LNCaP clone FGC (cell line): ENCODE results near the gene RNF212B.
"Not testable (repeated sequence)": the region's sequence is repeated elsewhere in the genome, so short reads cannot be mapped to it uniquely, and the experiment has no call there.

Source experiments
- DNase-seq: peaks from one replicate; pipeline ENCODE4 v3.0.0-alpha.2; 2011; ENCODE audit warnings: low read depth
- H3K4me3 ChIP-seq: 2 replicates; pipeline ENCODE4 v1.5.1; 2011; ENCODE audit warnings: mild to moderate bottlenecking, low read depth, low read length, control low read depth
- TF ChIP-seq, protein P1 (sequence below): IDR thresholded peaks from 2 replicates; pipeline ENCODE4 v1.5.1; 2012; ENCODE audit warnings: mild to moderate bottlenecking; ENCODE audit not compliant: control insufficient read depth, insufficient read depth; ENCODE audit errors: extremely low read depth

The RNF212B gene

DNA sequence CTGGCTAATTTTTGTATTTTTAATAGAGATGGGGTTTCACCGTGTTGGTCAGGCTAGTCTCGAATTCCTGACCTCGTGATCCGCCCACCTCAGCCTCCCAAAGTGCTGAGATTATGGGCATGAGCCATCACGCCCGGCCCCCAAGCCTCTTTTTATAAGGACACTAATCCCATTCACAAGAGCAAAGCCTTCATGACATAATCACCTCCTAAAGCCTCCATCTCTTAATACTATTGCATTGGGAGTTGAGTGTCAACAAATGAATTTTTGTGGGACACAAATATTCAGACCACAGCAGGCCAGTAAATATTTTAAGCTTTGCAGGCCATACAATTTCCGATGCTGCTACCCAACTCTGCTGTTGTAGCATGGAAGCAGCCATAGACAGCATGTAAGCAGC, 10.9 kb downstream of the RNF212B start:
- TF ChIP-seq, protein P1, sequence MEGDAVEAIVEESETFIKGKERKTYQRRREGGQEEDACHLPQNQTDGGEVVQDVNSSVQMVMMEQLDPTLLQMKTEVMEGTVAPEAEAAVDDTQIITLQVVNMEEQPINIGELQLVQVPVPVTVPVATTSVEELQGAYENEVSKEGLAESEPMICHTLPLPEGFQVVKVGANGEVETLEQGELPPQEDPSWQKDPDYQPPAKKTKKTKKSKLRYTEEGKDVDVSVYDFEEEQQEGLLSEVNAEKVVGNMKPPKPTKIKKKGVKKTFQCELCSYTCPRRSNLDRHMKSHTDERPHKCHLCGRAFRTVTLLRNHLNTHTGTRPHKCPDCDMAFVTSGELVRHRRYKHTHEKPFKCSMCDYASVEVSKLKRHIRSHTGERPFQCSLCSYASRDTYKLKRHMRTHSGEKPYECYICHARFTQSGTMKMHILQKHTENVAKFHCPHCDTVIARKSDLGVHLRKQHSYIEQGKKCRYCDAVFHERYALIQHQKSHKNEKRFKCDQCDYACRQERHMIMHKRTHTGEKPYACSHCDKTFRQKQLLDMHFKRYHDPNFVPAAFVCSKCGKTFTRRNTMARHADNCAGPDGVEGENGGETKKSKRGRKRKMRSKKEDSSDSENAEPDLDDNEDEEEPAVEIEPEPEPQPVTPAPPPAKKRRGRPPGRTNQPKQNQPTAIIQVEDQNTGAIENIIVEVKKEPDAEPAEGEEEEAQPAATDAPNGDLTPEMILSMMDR: no peak
- DNase-seq: no peak
- no peak overlapping the region for H3K4me3 ChIP-seq

DNA sequence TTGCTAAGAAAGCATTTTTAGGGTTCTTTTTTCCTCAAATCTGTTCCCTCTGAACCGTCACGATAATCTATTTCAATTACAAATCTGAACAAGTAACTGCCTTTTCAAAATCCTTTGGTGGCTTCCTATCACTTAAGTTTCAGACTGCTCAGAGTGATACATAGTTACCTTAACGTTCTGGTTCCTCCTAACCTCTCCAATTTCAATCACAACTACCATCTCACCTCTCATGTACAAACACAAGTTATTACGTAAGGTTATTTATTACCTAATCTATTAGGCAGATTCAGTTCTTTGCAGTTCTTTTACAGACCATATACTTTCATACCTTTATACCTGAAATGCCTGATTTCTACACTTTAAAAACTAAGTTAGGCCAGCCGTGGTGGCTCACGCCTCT, 12.1 kb downstream of the RNF212B start:
- TF ChIP-seq, protein P1: no peak
- H3K4me3 ChIP-seq: no peak overlapping the region
- no peak for DNase-seq

DNA sequence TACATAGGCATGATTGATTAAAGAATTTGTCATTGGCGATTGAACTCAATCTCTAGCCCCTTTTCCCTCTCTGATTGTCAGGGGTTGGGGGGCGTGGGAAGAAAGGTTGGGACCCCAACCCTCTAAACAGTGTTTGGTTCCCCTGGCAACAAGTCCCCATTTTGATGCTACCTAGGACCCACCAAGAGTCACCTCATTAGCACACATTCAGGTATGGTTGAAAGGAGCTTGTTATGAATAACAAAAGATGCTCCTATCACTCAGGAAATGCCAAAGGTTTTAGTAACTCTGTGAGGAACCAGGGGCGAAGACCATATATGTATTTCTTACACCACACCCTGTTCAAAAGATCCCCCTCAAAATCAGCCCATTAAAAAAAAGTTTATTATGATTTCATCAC, 14.3 kb downstream of the RNF212B start:
- DNase-seq: no peak
- TF ChIP-seq, protein P1: no peak
- no peak overlapping the region for H3K4me3 ChIP-seq

DNA sequence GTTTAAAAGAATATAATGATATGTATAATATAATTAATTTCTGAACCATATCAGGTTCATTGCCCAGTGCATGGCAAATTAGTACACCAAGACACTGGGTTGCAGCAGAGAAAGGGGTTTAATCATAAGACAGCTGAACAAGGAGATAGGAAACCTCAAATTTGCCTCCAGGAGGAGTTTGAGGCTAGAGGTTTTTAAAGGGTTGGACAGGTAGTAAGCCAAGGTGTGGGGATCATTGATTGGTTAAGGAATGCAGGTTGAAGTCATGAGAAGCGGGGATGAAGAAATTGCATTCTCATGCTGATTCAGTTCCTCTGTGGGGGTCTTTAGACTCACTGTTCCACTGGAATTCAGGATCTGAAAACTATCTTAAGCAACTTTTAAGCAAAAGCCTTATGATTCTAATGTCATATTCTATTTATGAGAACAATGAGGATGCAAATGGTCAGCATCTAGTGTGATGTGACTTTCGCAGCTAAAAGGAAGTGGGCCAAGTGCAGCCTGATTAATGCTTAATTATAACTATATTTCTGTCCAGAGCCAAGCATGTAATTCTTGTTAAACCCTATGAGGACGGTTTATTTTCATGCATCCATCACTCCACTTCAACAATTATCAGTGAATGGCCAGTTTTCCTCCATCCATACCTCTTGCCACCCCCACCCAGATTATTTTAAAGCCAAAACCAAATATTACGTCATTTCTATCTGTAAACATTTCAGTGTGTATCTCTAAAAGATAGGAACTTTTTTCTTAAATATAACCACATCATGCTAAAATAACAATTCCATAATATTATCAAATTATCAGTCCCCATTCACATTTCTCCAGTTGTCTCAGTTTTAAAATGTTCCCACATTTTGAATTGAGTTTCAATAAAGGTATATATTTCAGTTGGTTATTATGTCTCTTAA, 14.9 kb downstream of the RNF212B start:
- DNase-seq: no peak
- H3K4me3 ChIP-seq: no peak overlapping the region
- TF ChIP-seq, protein P1: no peak

DNA sequence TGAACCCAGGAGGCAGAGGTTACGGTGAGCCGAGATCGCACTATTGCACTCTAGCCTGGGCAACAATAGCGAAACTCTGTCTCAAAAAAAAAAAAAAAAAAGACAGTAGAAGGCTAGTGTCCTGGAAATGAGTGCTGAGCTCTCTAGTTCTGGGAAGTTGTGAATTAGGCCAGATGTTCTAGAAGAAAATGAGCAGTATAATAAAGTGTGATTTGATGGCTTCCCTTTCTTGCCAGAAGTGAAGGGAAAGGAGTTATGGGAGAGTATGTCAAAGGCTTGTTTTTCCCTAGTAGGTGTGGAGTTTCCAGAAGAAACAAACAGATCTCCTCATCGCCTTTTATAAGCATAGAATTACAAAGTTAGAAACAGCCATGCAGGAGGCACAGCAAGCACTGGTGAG, 20.5 kb downstream of the RNF212B start:
- TF ChIP-seq, protein P1: no peak
- no peak for DNase-seq
- no peak overlapping the region for H3K4me3 ChIP-seq

DNA sequence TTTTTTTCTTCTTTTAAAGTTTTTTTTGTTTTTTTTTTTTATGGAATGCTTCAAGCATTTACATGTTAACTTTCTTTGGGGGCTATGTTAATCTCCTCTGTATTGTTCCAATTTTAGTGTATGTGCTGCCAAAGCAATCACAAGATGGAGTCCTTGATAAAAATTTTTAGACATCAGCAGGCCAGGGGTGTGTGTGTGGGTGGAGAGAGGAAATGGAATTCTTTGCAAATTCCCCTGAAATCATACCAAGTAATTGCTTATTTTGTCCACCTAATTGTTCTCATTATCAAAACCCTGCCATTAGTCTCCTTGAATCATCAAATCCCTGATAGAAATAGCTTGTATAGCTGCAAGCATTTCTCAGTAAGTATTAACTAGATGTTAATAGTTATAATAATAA, 21.7 kb downstream of the RNF212B start:
- no peak overlapping the region for H3K4me3 ChIP-seq
- TF ChIP-seq, protein P1: no peak
- no peak for DNase-seq

DNA sequence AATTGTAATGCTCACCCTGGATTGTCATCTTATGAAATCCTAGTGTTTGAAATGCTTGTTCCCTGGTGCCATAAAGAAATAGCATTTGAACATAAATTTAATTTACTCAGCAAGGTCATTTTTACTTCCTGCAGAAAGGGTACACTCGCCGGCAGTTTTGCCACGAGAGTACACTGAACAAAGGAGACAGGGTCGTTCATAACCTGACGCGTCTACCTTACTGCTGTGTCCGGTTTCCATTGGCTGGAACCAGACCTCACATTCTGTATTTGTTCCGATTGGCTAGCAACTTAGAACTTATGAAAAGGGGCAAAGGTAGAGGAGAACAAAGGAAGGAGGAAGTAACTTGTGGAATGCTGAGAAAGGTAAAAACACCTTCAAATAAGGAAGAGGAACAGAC, 23.1 kb downstream of the RNF212B start:
- H3K4me3 ChIP-seq, DNase-seq: not testable (repeated sequence)
